ENCODE data around the gene IGFBP2. TPM values are rescaled to one million over a fixed set of nuclear protein-coding genes. Genes with fewer than 3 reads are reported as not detected.

IGFBP2 gene
- total RNA-seq, 2 experiments from 2014 or later: 0.85 to 1.4 TPM

DNA sequence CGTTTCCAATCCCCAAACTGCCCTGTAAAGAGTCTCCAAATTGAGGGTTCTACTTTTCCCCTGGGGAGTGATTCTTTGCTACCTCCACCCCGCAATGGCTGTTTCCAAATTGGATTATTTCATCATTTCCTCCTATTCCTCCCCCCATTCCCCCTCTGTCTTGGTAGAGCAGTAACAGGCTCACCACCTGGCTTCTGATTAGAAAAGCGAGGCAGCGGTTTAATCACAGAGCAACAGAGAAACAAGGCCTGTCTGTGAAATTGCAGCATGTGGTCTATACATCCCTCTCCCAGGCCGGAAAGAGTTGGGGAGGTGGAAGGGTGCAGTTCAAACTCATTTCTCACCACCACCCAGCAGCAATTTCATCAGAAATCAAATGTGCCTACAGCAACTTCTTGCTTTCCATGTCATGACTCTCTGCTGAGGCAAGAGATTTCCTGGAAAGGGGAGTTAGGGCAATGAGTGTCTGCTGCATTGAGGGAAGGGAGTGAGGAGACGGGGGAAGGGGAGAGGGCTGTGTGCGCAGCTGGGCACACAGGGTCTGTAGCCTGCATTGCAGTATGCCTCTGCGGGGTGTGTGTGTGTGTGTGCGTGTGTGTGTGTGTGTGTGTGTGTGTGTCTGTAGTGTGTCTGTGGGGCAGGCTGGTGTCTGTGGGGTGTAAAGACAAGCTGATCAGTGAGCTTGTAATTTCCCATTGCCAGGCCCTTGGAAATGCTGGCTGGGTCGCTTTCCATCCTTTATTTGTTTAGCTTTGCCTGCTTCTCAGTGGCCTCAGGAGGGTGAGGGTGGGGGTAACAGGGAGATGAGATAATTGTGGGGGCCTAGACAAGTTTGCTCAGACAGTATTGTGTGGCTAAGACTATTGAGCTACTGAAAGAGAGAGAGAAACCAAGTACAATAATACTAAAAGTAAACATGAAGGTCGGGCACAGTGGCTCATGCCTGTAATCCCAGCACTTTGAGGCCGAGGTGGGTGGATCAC, 13.5 kb upstream of the IGFBP2 start:
- Mint-ChIP-seq H3K27ac (no peak overlapping the region), H3K4me1 (ENCODE audit: low read depth) (peaks cover 4% of the 10 kb centered on the region), H3K9me3 (no peaks in the 10 kb centered on the region), H3K36me3 (no peaks in the 10 kb centered on the region), H3K4me3 (no peak overlapping the region), H3K27me3 (peaks cover 7% of the 10 kb centered on the region)
- intact Hi-C loops (cut with micrococcal nuclease): no loop called here
- POLR2A ChIA-PET: no interaction called here
- CTCF ChIA-PET: interaction anchor here (0.6 kb wide), 2 partner anchors 20 to 1170 kb away, joined by 3 read pairs; no protein-coding TSS in a partner anchor
- DNase-seq: peak; percentile 28

- H3K4me3 Mint-ChIP-seq: no peak overlapping the region
- H3K27me3 Mint-ChIP-seq: peaks cover 4% of the 10 kb centered on the region
- intact Hi-C loops (cut with micrococcal nuclease): no loop called here
- ChIA-PET CTCF (no interaction called here), POLR2A (no interaction called here)
- no peak overlapping the region for H3K27ac Mint-ChIP-seq
- no peaks in the 10 kb centered on the region for H3K36me3 Mint-ChIP-seq
- no peak for DNase-seq
- H3K9me3 Mint-ChIP-seq: no peaks in the 10 kb centered on the region
- H3K4me1 Mint-ChIP-seq (ENCODE audit: low read depth): peaks cover 4% of the 10 kb centered on the region
Observed at GRCh38 chr2:216620786-216621185, 12.4 kb upstream of the IGFBP2 start.

DNA sequence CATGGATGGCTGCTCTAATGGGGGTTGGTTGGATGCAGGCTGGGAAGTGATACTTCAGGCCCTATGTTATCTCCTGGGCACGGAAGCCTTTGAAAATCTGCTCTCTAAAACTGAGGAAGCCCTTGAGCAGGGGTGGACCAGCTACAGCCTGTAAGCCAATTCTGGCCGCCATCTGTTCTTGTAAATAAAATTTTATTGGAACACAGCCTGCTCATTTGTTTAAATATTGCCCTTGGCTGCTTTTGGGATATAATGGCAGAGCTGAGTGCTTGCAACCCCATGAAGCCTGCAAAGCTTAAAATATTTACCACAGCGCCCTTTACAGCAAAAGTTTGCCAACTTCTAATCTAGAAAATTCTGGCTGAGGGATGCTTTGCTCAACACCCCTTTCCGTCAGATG, 11.9 kb upstream of the IGFBP2 start:
- intact Hi-C loops (cut with micrococcal nuclease): no loop called here
- H3K27ac Mint-ChIP-seq: no peak overlapping the region
- no peak for DNase-seq
- CTCF ChIA-PET: no interaction called here
- H3K4me1 Mint-ChIP-seq (ENCODE audit: low read depth): peaks cover 4% of the 10 kb centered on the region
- no peaks in the 10 kb centered on the region for H3K9me3 Mint-ChIP-seq
- H3K4me3 Mint-ChIP-seq: no peak overlapping the region
- POLR2A ChIA-PET: no interaction called here
- no peaks in the 10 kb centered on the region for H3K36me3 Mint-ChIP-seq
- peaks cover 3% of the 10 kb centered on the region for H3K27me3 Mint-ChIP-seq

DNA sequence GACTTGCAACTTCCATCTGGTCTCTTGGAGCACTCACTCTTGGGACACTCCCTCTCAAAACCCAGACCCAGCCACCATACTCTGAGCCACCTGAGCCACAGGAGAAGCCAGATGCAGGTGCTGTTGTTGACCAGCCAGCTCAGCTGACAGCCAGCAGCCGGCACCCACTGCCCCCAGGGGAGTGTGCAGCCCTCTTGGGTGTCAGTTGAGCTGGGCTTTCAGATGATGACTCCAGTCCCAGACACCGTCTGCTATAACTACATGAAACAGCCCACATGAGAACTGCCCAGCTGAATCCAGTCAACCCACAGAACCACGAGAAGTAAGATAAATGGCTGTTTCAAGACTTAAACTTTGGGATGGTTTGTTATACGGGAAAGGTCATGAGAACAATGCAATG, 10.7 kb upstream of the IGFBP2 start:
- Mint-ChIP-seq H3K36me3 (no peaks in the 10 kb centered on the region), H3K4me1 (ENCODE audit: low read depth) (peaks cover 4% of the 10 kb centered on the region), H3K9me3 (no peaks in the 10 kb centered on the region), H3K4me3 (no peak overlapping the region), H3K27ac (no peak overlapping the region), H3K27me3 (peaks cover 3% of the 10 kb centered on the region)
- ChIA-PET CTCF (no interaction called here), POLR2A (interaction anchor here (0.7 kb wide), 1 partner anchor 1012 kb away, joined by 6 read pairs; no protein-coding TSS in a partner anchor)
- intact Hi-C loops (cut with micrococcal nuclease): no loop called here
- no peak for DNase-seq

- intact Hi-C loops (cut with micrococcal nuclease): no loop called here
- Mint-ChIP-seq H3K9me3 (no peaks in the 10 kb centered on the region), H3K4me1 (ENCODE audit: low read depth) (peaks cover 4% of the 10 kb centered on the region), H3K4me3 (no peak overlapping the region), H3K36me3 (no peaks in the 10 kb centered on the region), H3K27ac (no peak overlapping the region), H3K27me3 (peaks cover 5% of the 10 kb centered on the region)
- DNase-seq: no peak
- CTCF ChIA-PET: no interaction called here
- POLR2A ChIA-PET: no interaction called here
Observed at GRCh38 chr2:216624251-216624650, 9.0 kb upstream of the IGFBP2 start.

DNA sequence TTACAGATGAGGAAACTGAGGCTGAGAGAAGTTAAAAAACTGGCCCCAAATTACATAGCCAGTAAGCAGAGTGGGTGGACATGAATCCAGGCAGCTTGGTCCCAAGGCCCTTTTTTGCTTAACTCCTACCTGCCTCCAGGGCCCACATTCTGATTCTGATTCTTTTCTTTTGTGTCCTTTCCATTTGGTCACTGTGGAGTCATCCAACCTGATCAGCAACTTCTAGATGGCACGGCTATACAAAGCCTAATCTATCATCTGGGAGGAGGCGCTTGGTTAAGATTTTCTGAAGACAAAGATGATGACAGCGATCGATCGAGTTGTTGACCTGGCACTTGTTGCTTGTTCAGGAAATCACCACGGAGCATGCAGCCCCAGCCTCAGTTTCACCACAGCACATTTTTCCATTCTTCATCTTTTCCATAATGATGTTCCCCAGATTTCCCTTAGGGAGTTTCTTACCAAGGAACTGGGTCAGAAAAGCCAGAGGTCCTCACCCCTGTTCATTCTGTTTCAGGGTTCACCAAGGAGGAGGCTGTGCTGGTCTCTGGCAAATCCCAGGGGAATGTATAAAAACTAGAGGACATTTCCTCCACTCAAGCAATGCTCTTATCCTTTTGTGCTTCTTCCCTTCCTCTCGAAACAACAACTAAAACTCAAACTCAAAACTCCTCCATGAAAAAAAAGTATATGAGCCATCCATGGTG, 6.9 kb upstream of the IGFBP2 start:
- intact Hi-C loops (cut with micrococcal nuclease): no loop called here
- Mint-ChIP-seq H3K4me3 (no peak overlapping the region), H3K27me3 (peaks cover 13% of the 10 kb centered on the region), H3K4me1 (ENCODE audit: low read depth) (no peaks in the 10 kb centered on the region), H3K27ac (no peak overlapping the region), H3K9me3 (no peaks in the 10 kb centered on the region), H3K36me3 (no peaks in the 10 kb centered on the region)
- no peak for DNase-seq
- POLR2A ChIA-PET: no interaction called here
- CTCF ChIA-PET: no interaction called here

DNA sequence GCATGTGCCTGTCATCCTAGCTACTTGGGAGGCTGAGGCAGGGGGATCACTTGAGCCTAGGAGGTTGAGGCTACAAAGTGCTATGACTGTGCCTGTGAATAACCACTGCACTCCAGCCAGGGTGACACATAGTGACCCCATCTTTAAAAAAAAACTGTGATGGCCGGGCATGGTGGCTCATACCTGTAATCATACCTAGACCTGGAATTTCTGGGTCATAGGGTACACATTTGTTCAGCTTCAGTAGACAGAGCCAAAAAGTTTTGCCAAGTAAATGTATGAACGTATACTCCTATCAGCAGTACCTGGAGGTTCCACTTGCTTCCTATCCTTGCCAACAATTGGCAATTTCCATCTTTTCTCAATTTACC, 6.4 kb upstream of the IGFBP2 start:
- no peak overlapping the region for H3K4me3 Mint-ChIP-seq
- H3K36me3 Mint-ChIP-seq: no peaks in the 10 kb centered on the region
- DNase-seq: no peak
- H3K27ac Mint-ChIP-seq: no peak overlapping the region
- intact Hi-C loops (cut with micrococcal nuclease): no loop called here
- no peaks in the 10 kb centered on the region for H3K9me3 Mint-ChIP-seq
- ChIA-PET CTCF (no interaction called here), POLR2A (no interaction called here)
- peaks cover 19% of the 10 kb centered on the region for H3K27me3 Mint-ChIP-seq
- H3K4me1 Mint-ChIP-seq (ENCODE audit: low read depth): no peaks in the 10 kb centered on the region

- intact Hi-C loops (cut with micrococcal nuclease): no loop called here
- H3K4me3 Mint-ChIP-seq: no peak overlapping the region
- DNase-seq: no peak
- H3K27ac Mint-ChIP-seq: no peak overlapping the region
- H3K27me3 Mint-ChIP-seq: peaks cover 39% of the 10 kb centered on the region
- H3K4me1 Mint-ChIP-seq (ENCODE audit: low read depth): peaks cover 13% of the 10 kb centered on the region
- no peaks in the 10 kb centered on the region for H3K9me3 Mint-ChIP-seq
- H3K36me3 Mint-ChIP-seq: no peaks in the 10 kb centered on the region
- ChIA-PET CTCF (no interaction called here), POLR2A (no interaction called here)
Observed at GRCh38 chr2:216629784-216630183, 3.4 kb upstream of the IGFBP2 start.

DNA sequence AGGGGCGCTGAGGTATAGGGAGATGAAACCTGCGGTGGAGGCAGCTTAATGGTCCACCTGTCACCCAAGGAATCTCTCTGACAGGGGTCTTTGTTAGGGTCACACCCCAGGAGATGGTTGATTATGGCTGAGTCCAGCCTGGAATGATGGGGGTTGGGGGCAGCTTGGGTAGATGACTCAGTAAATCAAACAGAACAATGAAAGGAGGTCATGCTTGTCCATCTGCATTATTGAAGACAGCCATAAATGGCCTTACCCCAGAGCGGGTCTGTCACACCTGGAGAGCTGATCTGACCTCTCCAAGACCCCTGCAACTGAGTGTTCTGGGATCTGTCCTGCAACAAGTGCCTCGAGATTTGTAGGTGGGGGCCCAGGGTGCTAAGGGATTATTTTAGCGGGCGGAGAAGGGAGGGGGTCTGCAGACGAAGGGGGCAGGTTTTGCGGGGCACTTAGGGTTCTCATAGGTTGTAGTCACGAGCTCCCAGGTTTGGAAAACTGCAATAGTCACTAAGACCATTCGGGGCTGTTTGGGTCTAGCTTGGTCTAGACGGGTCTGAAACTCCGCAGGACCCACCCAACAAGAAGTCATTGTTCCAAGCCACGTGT, 771 bp upstream of the IGFBP2 start:
- no peak for DNase-seq
- CTCF ChIA-PET: no interaction called here
- intact Hi-C loops (cut with micrococcal nuclease): no loop called here
- Mint-ChIP-seq H3K4me1 (ENCODE audit: low read depth) (peaks cover 18% of the 10 kb centered on the region), H3K36me3 (no peaks in the 10 kb centered on the region), H3K27me3 (peaks cover 62% of the 10 kb centered on the region), H3K4me3 (peak overlapping the region; percentile 60), H3K27ac (no peak overlapping the region), H3K9me3 (no peaks in the 10 kb centered on the region)
- POLR2A ChIA-PET: no interaction called here

GRCh38 chr2:216633616-216634369, 573 bp downstream of the IGFBP2 start:
- no peak for DNase-seq
- intact Hi-C loops (cut with micrococcal nuclease): no loop called here

GRCh38 chr2:216634370-216635148, 1.3 kb downstream of the IGFBP2 start:
- H3K4me1 Mint-ChIP-seq (ENCODE audit: low read depth): peaks cover 18% of the 10 kb centered on the region
- intact Hi-C loops (cut with micrococcal nuclease): no loop called here
- peak overlapping the region; percentile 35 for H3K4me3 Mint-ChIP-seq
- no peaks in the 10 kb centered on the region for H3K9me3 Mint-ChIP-seq
- ChIA-PET CTCF (no interaction called here), POLR2A (interaction anchor here (0.6 kb wide), 1 partner anchor 132 kb away, joined by 3 read pairs; no protein-coding TSS in a partner anchor)
- H3K36me3 Mint-ChIP-seq: no peaks in the 10 kb centered on the region
- no peak overlapping the region for H3K27ac Mint-ChIP-seq
- DNase-seq: no peak
- peaks cover 62% of the 10 kb centered on the region for H3K27me3 Mint-ChIP-seq

More at GRCh38 chr2:216633616-216634369, 573 bp downstream of the IGFBP2 start:
- ChIA-PET CTCF (no interaction called here), POLR2A (no interaction called here)
- H3K9me3 Mint-ChIP-seq: no peaks in the 10 kb centered on the region
- H3K36me3 Mint-ChIP-seq: no peaks in the 10 kb centered on the region
- no peak overlapping the region for H3K27ac Mint-ChIP-seq
- peaks cover 62% of the 10 kb centered on the region for H3K27me3 Mint-ChIP-seq
- H3K4me1 Mint-ChIP-seq (ENCODE audit: low read depth): peaks cover 18% of the 10 kb centered on the region
- peak overlapping the region; percentile 35 for H3K4me3 Mint-ChIP-seq
